ENCODE data around the gene CNOT3.
A peak's percentile ranks its signal among the peaks of the same experiment; 100 is the strongest.

The CNOT3 gene

GRCh38 chr19:54123682-54124081 is 13.9 kb upstream of the CNOT3 start:
- DNase-seq = no peak

- no peak for DNase-seq
Measured at GRCh38 chr19:54124393-54124792, 13.2 kb upstream of the CNOT3 start.

- DNase-seq = no peak
Measured at GRCh38 chr19:54125713-54126112, 11.8 kb upstream of the CNOT3 start.

GRCh38 chr19:54127688-54128440 is 9.7 kb upstream of the CNOT3 start:
- DNase-seq = no peak

GRCh38 chr19:54128441-54128725 is 9.2 kb upstream of the CNOT3 start:
- no peak for DNase-seq

GRCh38 chr19:54128796-54129616 is 8.6 kb upstream of the CNOT3 start:
- DNase-seq = no peak

GRCh38 chr19:54129617-54129996 is 8.0 kb upstream of the CNOT3 start:
- no peak for DNase-seq

- DNase-seq = peak in 1 of 3 donors; percentile 73
Measured at GRCh38 chr19:54133312-54133956, 4.1 kb upstream of the CNOT3 start.

- DNase-seq = no peak
Measured at GRCh38 chr19:54133957-54134590, 3.5 kb upstream of the CNOT3 start.

GRCh38 chr19:54136086-54136863 is 1.3 kb upstream of the CNOT3 start:
- DNase-seq = peak in 1 of 3 donors; percentile 29

- DNase-seq = peak; percentile 99 to 100 (median 100)
Measured at GRCh38 chr19:54136864-54137698, 481 bp upstream of the CNOT3 start.

GRCh38 chr19:54138489-54139256 is 1.1 kb downstream of the CNOT3 start:
- no peak for DNase-seq

GRCh38 chr19:54141356-54141755 is 3.8 kb downstream of the CNOT3 start:
- no peak for DNase-seq

GRCh38 chr19:54142166-54142780 is 4.7 kb downstream of the CNOT3 start:
- DNase-seq = no peak

GRCh38 chr19:54145541-54146158 is 8.1 kb downstream of the CNOT3 start:
- no peak for DNase-seq

- no peak for DNase-seq
Measured at GRCh38 chr19:54147676-54148075, 10.1 kb downstream of the CNOT3 start.

- DNase-seq = no peak
Measured at GRCh38 chr19:54148158-54148557, 10.6 kb downstream of the CNOT3 start.

- no peak for DNase-seq
Measured at GRCh38 chr19:54149021-54149812, 11.7 kb downstream of the CNOT3 start.
